GM19372 (cell line): ENCODE results near the gene FSHB.
"Not testable (repeated sequence)": the region's sequence is repeated elsewhere in the genome, so short reads cannot be mapped to it uniquely, and the experiment has no call there.

Experiments
- ATAC-seq: cut with Tn5 transposase; IDR thresholded peaks from one replicate; pipeline ENCODE4 v1.9.1; 2021; ENCODE audit warnings: mild to moderate bottlenecking, low read depth, moderate library complexity; ENCODE audit not compliant: unreplicated experiment

The FSHB gene

DNA sequence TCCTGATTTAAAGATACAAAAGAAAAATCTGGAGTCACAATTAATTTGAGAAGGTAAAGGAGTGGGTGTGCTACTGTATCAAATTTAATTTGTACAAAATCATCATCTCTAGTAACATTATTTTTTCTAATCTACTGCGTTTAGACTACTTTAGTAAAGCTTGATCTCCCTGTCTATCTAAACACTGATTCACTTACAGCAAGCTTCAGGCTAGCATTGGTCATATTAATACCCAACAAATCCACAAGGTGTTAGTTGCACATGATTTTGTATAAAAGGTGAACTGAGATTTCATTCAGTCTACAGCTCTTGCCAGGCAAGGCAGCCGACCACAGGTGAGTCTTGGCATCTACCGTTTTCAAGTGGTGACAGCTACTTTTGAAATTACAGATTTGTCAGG is at the start of gene FSHB:
FSHB (plus strand) TSS at position 301 of the 400 bp plus-strand sequence. CDS start 889 bp downstream, outside the sequence.
- ATAC-seq = no peak

DNA sequence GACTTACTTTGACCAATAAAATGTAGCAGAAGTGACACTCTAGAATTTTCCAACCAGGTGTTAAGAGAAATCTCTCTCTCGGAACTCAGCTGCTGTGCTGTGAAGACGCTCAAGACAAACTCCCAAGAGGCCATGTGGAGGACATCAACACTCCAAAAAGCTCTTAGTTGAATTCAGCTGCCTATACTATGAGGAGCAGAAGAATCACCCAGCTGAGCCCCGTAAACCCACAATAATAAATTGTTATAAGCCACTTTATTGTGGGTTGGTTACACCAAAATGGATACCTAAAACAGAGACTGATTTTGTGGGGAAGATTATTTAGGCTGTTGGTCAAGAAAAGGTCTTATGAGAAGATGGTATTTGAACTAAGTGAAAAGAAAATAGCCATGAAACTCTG is 44.1 kb upstream of the FSHB start:
- ATAC-seq = no peak

- no peak for ATAC-seq
Measured at GRCh38 chr11:30192620-30193019, 38.2 kb upstream of the FSHB start.

- peak; percentile 94 for ATAC-seq
Measured at GRCh38 chr11:30196400-30197206, 34.2 kb upstream of the FSHB start.

DNA sequence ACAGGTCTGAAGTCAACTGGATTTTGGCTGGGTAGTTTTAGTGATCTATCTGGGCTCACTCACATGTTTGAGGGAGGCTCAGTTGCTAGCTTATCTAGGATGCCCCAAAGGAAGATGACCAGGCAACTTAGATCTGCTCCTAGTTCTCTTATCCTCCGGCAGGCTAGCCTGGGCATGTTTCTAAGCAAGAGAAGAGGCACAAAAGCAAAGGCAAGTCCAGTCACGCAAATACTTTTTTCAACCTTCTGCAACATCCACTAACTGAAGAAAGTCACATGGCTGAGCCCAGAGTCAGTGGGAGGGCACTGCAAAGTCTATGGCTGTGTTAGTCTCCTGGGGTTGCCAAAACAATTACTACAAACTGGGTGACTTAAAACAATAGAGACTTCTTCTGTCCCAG is 32.9 kb upstream of the FSHB start:
- ATAC-seq = no peak

DNA sequence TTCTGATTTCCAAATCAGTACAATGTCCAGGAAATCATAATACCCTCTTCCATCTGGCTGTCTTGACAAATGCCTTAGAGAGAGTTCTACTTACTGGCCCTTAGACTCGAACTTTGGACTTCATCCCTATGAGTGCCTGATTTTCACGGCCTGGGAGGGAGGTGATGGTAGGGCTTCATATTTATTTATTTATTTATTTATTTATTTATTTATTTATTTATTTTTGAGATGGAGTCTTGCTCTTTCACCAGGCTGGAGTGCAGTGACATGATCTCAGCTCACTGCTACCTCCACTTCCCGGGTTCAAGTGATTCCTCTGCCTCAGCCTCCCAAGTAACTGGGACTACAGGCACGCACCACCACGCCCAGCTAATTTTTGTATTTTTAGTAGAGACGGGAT is 27.8 kb upstream of the FSHB start:
- ATAC-seq = not testable (repeated sequence)

DNA sequence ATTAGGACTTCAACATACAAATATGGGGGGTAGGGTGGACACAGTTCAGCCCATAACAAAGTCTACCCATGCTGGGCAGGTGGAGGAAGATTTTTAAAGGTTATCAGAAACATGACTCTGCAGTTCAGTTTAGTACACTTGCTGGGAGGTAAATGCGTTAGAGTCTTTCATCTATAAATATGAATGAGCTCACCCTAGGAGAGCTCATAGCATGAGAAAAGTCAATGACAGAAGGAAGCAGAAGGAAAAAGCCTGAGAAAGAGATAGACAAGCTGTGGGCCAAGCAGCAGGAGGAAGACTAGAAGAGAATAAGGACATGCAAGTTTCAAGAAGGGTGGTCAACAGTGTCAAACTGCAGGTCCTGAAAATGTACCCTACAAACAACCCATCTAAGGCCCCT is 27.0 kb upstream of the FSHB start:
- ATAC-seq = no peak

DNA sequence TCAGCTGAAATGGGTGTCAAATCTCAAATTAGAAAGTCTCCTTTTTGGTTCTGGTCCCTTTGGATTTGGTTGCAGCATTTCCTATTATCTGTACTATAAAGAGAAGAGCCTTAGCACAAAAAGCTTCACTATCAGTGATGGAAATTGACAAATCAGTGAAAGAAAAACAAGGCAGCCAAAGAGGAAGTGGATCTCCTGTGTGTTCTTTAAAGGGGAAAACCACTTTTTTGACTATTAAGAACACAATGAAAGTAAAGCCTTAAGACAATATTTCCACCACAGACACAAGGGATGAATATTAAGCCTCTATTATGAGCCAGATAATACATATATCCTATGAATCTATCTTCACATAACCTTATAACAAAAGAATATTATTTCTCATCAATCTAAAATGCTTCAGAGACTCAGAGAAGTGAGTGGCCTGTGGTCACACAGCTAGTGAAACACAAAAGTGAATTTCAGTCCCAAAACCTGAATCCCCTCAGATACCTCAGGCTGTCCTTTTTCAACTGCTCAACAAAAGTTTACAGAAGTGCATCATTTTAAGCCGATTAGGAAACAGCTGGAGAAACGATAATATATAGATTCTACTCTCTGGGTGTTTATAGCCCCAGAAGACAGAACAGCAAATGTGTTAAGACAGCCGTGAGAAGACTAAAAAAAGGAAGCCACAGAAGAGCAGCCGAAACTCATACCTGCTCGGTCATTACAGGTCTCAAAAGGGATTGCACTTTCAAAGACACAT is 24.4 kb upstream of the FSHB start:
- peak; percentile 72 for ATAC-seq

GRCh38 chr11:30210357-30210756 is 20.5 kb upstream of the FSHB start:
- no peak for ATAC-seq

- ATAC-seq = no peak
Measured at GRCh38 chr11:30216534-30216933, 14.3 kb upstream of the FSHB start.

- ATAC-seq = no peak
Measured at GRCh38 chr11:30218278-30218677, 12.5 kb upstream of the FSHB start.

GRCh38 chr11:30225642-30226041 is 5.2 kb upstream of the FSHB start:
- ATAC-seq = no peak

DNA sequence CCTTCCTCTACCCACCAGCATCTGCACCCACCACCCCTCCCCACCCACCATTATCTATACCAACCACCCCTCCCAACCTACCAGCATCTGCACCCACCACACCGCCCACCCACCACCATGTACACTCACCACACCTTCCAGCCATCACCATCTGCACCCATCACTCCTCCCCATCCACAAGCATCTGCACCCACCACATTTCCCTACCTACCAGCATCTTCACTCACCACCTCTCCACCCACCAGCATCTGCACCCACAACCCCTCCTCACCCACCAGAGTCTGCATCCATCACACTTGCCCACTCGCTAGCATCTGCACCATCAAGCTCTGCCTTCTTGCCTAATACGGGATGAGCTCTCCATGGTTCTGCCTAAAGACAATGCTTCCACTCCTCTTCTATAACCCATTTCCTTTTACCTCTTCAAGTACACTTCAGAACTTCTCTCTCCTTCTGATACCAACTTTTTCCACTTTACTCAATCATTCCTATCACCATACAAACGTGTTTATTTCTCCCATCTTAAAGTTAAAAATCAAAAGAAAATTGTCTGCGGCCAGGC is 2.4 kb upstream of the FSHB start:
- ATAC-seq = no peak

GRCh38 chr11:30239025-30239424 is 8.2 kb downstream of the FSHB start:
- ATAC-seq = no peak

GRCh38 chr11:30244265-30244664 is 13.5 kb downstream of the FSHB start:
- ATAC-seq = no peak

DNA sequence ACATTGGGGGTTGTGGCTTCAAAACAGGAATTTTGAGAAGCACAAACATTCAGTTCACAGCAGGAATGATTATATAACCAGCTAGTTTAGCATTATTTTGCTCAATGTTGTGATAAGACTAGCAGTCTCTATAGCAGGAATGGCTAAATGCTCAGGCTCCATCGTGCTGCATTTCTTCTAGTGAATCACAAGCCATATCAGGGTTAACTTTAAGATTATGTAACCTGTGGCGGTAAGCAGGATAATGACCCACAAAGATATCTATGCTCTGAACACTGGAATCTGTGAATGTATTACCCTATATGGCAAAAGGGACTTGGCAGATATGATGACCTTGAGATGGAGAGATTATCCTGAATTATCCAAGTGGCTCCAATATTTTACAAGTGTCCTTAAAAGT is 14.8 kb downstream of the FSHB start:
- no peak for ATAC-seq

- no peak for ATAC-seq
Measured at GRCh38 chr11:30254307-30255298, 23.8 kb downstream of the FSHB start.

DNA sequence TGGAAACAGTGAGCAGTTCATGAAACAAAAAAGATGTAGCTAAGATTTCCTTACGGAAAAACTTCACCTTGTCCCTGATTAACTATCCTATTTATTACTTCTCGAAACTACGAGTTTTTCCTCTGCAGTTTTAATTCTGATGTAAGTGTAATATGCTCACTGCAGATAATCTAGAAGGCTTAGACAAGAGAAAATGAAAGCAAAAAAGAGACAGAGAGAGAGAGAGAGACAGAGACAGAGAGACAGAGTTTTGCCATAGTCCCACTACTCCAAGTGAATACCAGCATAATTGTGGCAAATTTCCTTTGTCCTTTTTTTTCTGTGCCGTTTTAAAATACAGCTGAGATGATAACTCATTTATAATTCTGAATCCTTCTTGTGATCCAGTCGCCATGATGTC is 24.8 kb downstream of the FSHB start:
- ATAC-seq = no peak

DNA sequence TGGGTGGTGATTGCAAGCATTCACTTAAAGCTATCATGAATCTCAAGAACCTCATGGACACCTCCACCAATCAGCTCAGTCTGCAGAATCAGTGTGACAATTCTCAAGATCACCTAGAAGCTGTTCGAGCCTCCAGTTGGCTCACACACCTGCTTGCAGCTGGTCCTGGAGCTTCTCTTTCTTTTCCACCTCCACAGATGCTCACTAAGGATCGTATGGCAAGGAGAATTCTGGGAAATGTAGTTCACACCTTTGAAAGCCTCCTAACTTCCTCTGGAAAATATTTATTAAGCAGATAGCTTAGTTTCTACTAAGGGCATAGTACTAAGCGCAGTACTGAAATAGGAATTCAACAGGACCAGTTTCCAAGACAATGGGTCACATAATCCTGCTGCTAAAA is 26.2 kb downstream of the FSHB start:
- no peak for ATAC-seq

- ATAC-seq = no peak
Measured at GRCh38 chr11:30258679-30259078, 27.9 kb downstream of the FSHB start.
